Measurements from ENCODE around the gene ANKRD24. TPM values are rescaled to one million over a fixed set of nuclear protein-coding genes. Genes with fewer than 3 reads are reported as not detected.
A peak's percentile ranks its signal among the peaks of the same experiment; 100 is the strongest.

The ANKRD24 gene
- total and polyA plus RNA-seq, 2 of the 13 experiments (the other 11 are each of a cell fraction or from before 2014, with no cell fraction given), result 0.13 to 0.24 TPM

GRCh38 chr19:4206818-4207484 lies 24.5 kb downstream of the ANKRD24 start (continued):
- TF ChIP-seq, protein P1, sequence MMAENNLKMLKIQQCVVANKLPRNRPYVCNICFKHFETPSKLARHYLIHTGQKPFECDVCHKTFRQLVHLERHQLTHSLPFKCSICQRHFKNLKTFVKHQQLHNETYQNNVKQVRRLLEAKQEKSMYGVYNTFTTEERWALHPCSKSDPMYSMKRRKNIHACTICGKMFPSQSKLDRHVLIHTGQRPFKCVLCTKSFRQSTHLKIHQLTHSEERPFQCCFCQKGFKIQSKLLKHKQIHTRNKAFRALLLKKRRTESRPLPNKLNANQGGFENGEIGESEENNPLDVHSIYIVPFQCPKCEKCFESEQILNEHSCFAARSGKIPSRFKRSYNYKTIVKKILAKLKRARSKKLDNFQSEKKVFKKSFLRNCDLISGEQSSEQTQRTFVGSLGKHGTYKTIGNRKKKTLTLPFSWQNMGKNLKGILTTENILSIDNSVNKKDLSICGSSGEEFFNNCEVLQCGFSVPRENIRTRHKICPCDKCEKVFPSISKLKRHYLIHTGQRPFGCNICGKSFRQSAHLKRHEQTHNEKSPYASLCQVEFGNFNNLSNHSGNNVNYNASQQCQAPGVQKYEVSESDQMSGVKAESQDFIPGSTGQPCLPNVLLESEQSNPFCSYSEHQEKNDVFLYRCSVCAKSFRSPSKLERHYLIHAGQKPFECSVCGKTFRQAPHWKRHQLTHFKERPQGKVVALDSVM (CRISPR knock-in tag; IDR thresholded peaks at IDR 0.05), result peak; percentile 53; the same call in 1 of the 2 replicates
- TF ChIP-seq FOXJ3 (CRISPR knock-in tag; IDR thresholded peaks at IDR 0.05; ENCODE audit: borderline replicate concordance) (no peak), ZNF30 (CRISPR knock-in tag; IDR thresholded peaks at IDR 0.05) (no peak)

GRCh38 chr19:4208385-4209094 lies 26.1 kb downstream of the ANKRD24 start:
- ChIA-PET POLR2A (interaction anchor here (0.6 kb wide), 1 partner anchor 237 kb away, joined by 4 read pairs; no protein-coding TSS in a partner anchor), CTCF (ENCODE audit: low intra/inter-chr PET ratio, low total read pairs) (no interaction called here)
- ATAC-seq (peak; percentile 56), DNase-seq (ENCODE audit: low spot score) (peak; percentile 52), FAIRE-seq (peak; percentile 8)
- H2AFZ ChIP-seq (ENCODE audit: low read length), result no peak overlapping the region
- H3K4me1 ChIP-seq (ENCODE audit: insufficient read depth, low read length), result peaks cover 22% of the 10 kb centered on the region
- no peak overlapping the region for H3K4me3 ChIP-seq (replicated peaks in 1 of 3; ENCODE audit: insufficient read depth in 1 of 3, low read depth in 2 of 3, low read length in 3 of 3)
- H4K20me1 ChIP-seq (ENCODE audit: insufficient read depth, low read length), result no peaks in the 10 kb centered on the region
- H3K27ac ChIP-seq (ENCODE audit: extremely low read length, insufficient read depth, low read length), result no peak overlapping the region
- no peaks in the 10 kb centered on the region for H3K36me3 ChIP-seq (replicated peaks in 1 of 2; ENCODE audit: control insufficient read depth in 1 of 2, insufficient read depth in 2 of 2, low read length in 2 of 2)
- WGBS (ENCODE audit: low lambda C conversion rate), result 12% methylated on average over 11 of the region's 13 CpGs
- H3K9me3 ChIP-seq (ENCODE audit: low read length), result no peaks in the 10 kb centered on the region
- intact Hi-C loops (cut with micrococcal nuclease; ENCODE audit: unreplicated experiment), result no loop called here
- no peaks in the 10 kb centered on the region for H3K79me2 ChIP-seq (ENCODE audit: insufficient read depth, low read length)
- no peak overlapping the region for H3K9ac ChIP-seq (ENCODE audit: insufficient read depth, low read depth, low read length)
- peak; percentile 73 for TF ChIP-seq CTCF (CRISPR knock-in tag; IDR thresholded peaks at IDR 0.05)
- TF ChIP-seq SP5 (CRISPR knock-in tag; IDR thresholded peaks at IDR 0.05; ENCODE audit: borderline replicate concordance, low read depth), result no peak
- TF ChIP-seq STAG1 (CRISPR knock-in tag; IDR thresholded peaks at IDR 0.05), result peak; percentile 57
- TF ChIP-seq, protein P2, sequence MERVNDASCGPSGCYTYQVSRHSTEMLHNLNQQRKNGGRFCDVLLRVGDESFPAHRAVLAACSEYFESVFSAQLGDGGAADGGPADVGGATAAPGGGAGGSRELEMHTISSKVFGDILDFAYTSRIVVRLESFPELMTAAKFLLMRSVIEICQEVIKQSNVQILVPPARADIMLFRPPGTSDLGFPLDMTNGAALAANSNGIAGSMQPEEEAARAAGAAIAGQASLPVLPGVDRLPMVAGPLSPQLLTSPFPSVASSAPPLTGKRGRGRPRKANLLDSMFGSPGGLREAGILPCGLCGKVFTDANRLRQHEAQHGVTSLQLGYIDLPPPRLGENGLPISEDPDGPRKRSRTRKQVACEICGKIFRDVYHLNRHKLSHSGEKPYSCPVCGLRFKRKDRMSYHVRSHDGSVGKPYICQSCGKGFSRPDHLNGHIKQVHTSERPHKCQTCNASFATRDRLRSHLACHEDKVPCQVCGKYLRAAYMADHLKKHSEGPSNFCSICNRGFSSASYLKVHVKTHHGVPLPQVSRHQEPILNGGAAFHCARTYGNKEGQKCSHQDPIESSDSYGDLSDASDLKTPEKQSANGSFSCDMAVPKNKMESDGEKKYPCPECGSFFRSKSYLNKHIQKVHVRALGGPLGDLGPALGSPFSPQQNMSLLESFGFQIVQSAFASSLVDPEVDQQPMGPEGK (CRISPR knock-in tag; IDR thresholded peaks at IDR 0.05), result 0 out of 2 replicates have a peak, but pooled peaks have one; percentile 25
- TF ChIP-seq ZGPAT (CRISPR knock-in tag; IDR thresholded peaks at IDR 0.05), result no peak
- peak; percentile 42; the same call in 1 of the 2 replicates for TF ChIP-seq ELF3 (CRISPR knock-in tag; IDR thresholded peaks at IDR 0.05)
- no peak for TF ChIP-seq ZNF331 (CRISPR knock-in tag; IDR thresholded peaks at IDR 0.05)
- no TSS peak for BruUV-seq (replicated peaks)
- H3K4me2 ChIP-seq (ENCODE audit: low read depth, low read length), result no peak overlapping the region
- peaks cover 0 to 9% of the 10 kb centered on the region in 2 experiments; a peak in 3 of 5 replicates for H3K27me3 ChIP-seq (ENCODE audit: control insufficient read depth in 1 of 2, insufficient read depth in 2 of 2, low read length in 2 of 2)
- in situ Hi-C loops (cut with HindIII; ENCODE audit: extremely low pct_ligation_motif_present, low pct_unique_long_range_greater_than_20kb), result loop anchor here (25.0 kb wide), 1 partner anchor 346 kb away; the partner anchor contains the start of gene ZFR2
